ENCODE measurements around the gene ANKFY1. TPM values are rescaled to one million over a fixed set of nuclear protein-coding genes. Genes with fewer than 3 reads are reported as not detected.

Gene ANKFY1
- total and polyA plus RNA-seq, 9 of the 15 experiments (the other 6 are each of a cell fraction or from before 2014, with no cell fraction given): 4.3 to 25.6 (median 12.2) TPM

- no peak overlapping the region for H3K4me3 ChIP-seq
- 83% methylated on average over 7 of the region's 7 CpGs for WGBS (ENCODE audit: insufficient coverage, low coverage, missing lambda C conversion rate)
- no peaks in the 10 kb centered on the region for H3K79me2 ChIP-seq (ENCODE audit: control insufficient read depth, insufficient read depth, low read length)
- H3K36me3 ChIP-seq (ENCODE audit: control insufficient read depth, insufficient read depth, low read length): peaks cover 90% of the 10 kb centered on the region
- TF ChIP-seq, protein P1, sequence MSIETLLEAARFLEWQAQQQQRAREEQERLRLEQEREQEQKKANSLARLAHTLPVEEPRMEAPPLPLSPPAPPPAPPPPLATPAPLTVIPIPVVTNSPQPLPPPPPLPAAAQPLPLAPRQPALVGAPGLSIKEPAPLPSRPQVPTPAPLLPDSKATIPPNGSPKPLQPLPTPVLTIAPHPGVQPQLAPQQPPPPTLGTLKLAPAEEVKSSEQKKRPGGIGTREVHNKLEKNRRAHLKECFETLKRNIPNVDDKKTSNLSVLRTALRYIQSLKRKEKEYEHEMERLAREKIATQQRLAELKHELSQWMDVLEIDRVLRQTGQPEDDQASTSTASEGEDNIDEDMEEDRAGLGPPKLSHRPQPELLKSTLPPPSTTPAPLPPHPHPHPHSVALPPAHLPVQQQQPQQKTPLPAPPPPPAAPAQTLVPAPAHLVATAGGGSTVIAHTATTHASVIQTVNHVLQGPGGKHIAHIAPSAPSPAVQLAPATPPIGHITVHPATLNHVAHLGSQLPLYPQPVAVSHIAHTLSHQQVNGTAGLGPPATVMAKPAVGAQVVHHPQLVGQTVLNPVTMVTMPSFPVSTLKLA (conservative IDR thresholded peaks at IDR 0.05): no peak
- TF ChIP-seq SRF (CRISPR knock-in tag; IDR thresholded peaks at IDR 0.05) (no peak), CHD4 (IDR thresholded peaks at IDR 0.05; ENCODE audit: insufficient read depth, insufficient replicate concordance, low read depth, low read length, poor library complexity, severe bottlenecking) (no peak), ZFP1 (CRISPR knock-in tag; IDR thresholded peaks at IDR 0.05) (no peak), ARNT (IDR thresholded peaks at IDR 0.05) (no peak), ZNF282 (CRISPR knock-in tag; IDR thresholded peaks at IDR 0.05) (no peak)
- TF ChIP-seq, protein P2, sequence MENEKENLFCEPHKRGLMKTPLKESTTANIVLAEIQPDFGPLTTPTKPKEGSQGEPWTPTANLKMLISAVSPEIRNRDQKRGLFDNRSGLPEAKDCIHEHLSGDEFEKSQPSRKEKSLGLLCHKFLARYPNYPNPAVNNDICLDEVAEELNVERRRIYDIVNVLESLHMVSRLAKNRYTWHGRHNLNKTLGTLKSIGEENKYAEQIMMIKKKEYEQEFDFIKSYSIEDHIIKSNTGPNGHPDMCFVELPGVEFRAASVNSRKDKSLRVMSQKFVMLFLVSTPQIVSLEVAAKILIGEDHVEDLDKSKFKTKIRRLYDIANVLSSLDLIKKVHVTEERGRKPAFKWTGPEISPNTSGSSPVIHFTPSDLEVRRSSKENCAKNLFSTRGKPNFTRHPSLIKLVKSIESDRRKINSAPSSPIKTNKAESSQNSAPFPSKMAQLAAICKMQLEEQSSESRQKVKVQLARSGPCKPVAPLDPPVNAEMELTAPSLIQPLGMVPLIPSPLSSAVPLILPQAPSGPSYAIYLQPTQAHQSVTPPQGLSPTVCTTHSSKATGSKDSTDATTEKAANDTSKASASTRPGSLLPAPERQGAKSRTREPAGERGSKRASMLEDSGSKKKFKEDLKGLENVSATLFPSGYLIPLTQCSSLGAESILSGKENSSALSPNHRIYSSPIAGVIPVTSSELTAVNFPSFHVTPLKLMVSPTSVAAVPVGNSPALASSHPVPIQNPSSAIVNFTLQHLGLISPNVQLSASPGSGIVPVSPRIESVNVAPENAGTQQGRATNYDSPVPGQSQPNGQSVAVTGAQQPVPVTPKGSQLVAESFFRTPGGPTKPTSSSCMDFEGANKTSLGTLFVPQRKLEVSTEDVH (IDR thresholded peaks at IDR 0.05; ENCODE audit: low read depth, partially characterized antibody): no peak
- no peak for FAIRE-seq
- no peak for ATAC-seq
- ChIA-PET CTCF (ENCODE audit: low intra/inter-chr PET ratio) (no interaction called here), POLR2A (no interaction called here)
- H3K4me1 ChIP-seq (replicated peaks in 1 of 2; ENCODE audit: control insufficient read depth in 2 of 2, insufficient read depth in 2 of 2, low read length in 2 of 2): no peaks in the 10 kb centered on the region
- intact Hi-C loops (cut with micrococcal nuclease): no loop called here
- no peaks in the 10 kb centered on the region for H3K9me1 ChIP-seq (ENCODE audit: control insufficient read depth, insufficient read depth, low read length)
- H3K9ac ChIP-seq (ENCODE audit: insufficient read depth in 1 of 2, low read depth in 2 of 2, low read length in 2 of 2): no peak overlapping the region
- in situ Hi-C loops (cut with MboI): no loop called here
- no peak overlapping the region for H3K27ac ChIP-seq (ENCODE audit: extremely low read depth, low read depth, low read length)
- DNase-seq (ENCODE audit: extremely low read depth in 1 of 4, low spot score in 3 of 4): no peak
- H4K20me1 ChIP-seq (replicated peaks; ENCODE audit: control insufficient read depth, insufficient read depth, low read length): no peaks in the 10 kb centered on the region
- no peaks in the 10 kb centered on the region for H3K9me3 ChIP-seq (replicated peaks; ENCODE audit: control insufficient read depth, insufficient read depth, low read depth, low read length)
- no peak overlapping the region for H2AFZ ChIP-seq (ENCODE audit: low read depth, low read length)
- H3K4me2 ChIP-seq (ENCODE audit: insufficient read depth, low read length): no peak overlapping the region
- no TSS peak for BruUV-seq (replicated peaks)
- H3K27me3 ChIP-seq (ENCODE audit: control insufficient read depth in 2 of 2, insufficient read depth in 2 of 2, low read length in 2 of 2): no peaks in the 10 kb centered on the region
These were observed 84.7 kb downstream of the ANKFY1 start for GRCh38 chr17:4179071-4179470.

Measured in K562 (cell line).